A673 (cell line): ENCODE data around the gene CLSTN1. TPM values are rescaled to one million over a fixed set of nuclear protein-coding genes. Genes with fewer than 3 reads are reported as not detected.
"Not testable (repeated sequence)": the region's sequence is repeated elsewhere in the genome, so short reads cannot be mapped to it uniquely, and the experiment has no call there.

Source experiments
- BruUV-seq: library from RNA; stranded (reverse); fragments of 400-500 nt; replicated peaks from 2 replicates; lab custom pipeline; 2021; lab: Mats Ljungman, UMichigan
- CTCF ChIA-PET: fragments of 300-600 bp; sonication (Branson Sonifier 250); formaldehyde crosslinking; loops from one replicate; lab custom pipeline; 2022; ENCODE audit warnings: antibody characterized with exemption; lab: Charles Lee
- POLR2A ChIA-PET: fragments of 300-600 bp; sonication (Branson Sonifier 250); formaldehyde crosslinking; loops from one replicate; lab custom pipeline; 2022; ENCODE audit warnings: antibody characterized with exemption; ENCODE audit not compliant: low non-redundant PET; lab: Charles Lee
- DNase-seq: peaks from one replicate; pipeline ENCODE4 v3.0.0-alpha.2; 2015; ENCODE audit warnings: low spot score
- H3K27ac ChIP-seq: fragments of 200-600 bp; sonication (generic); 2 replicates; pipeline ENCODE4 v1.5.1; 2016; ENCODE audit warnings: mixed run types, low read depth, mild to moderate bottlenecking, mixed read lengths, antibody characterized with exemption, low read length; ENCODE audit not compliant: poor library complexity, severe bottlenecking
- H3K27me3 ChIP-seq: fragments of 200-600 bp; sonication (generic); replicated peaks from 2 replicates; pipeline ENCODE4 v1.6.1; 2017; ENCODE audit warnings: mixed run types, low read depth, mild to moderate bottlenecking, mixed read lengths, antibody characterized with exemption, low read length; ENCODE audit not compliant: insufficient read depth, poor library complexity
- H3K36me3 ChIP-seq: fragments of 200-600 bp; sonication (generic); 2 replicates; pipeline ENCODE4 v1.6.1; 2016; ENCODE audit warnings: mixed run types, mild to moderate bottlenecking, mixed read lengths, antibody characterized with exemption, low read length; ENCODE audit not compliant: insufficient read depth, poor library complexity, severe bottlenecking
- H3K4me1 ChIP-seq: fragments of 200-600 bp; sonication (generic); 2 replicates; pipeline ENCODE4 v1.6.1; 2017; ENCODE audit warnings: mixed run types, mild to moderate bottlenecking, mixed read lengths, antibody characterized with exemption, low read length; ENCODE audit not compliant: insufficient read depth, poor library complexity, severe bottlenecking
- H3K4me3 ChIP-seq: fragments of 200-600 bp; sonication (generic); 2 replicates; pipeline ENCODE4 v1.5.1; 2016; ENCODE audit warnings: low read depth, mixed run types, mild to moderate bottlenecking, mixed read lengths, low read length; ENCODE audit not compliant: poor library complexity, severe bottlenecking
- H3K9me3 ChIP-seq: fragments of 200-600 bp; sonication (generic); 2 replicates; pipeline ENCODE4 v1.6.1; 2016; ENCODE audit warnings: mixed run types, low read depth, mild to moderate bottlenecking, mixed read lengths, antibody characterized with exemption, low read length; ENCODE audit not compliant: poor library complexity, severe bottlenecking
- EZH2 ChIP-seq: fragments of 200-600 bp; sonication (generic); IDR thresholded peaks from 2 replicates; pipeline ENCODE4 v1.6.1; 2017; ENCODE audit warnings: borderline replicate concordance, low read depth, mild to moderate bottlenecking, mixed read lengths, antibody characterized with exemption, low read length; ENCODE audit not compliant: poor library complexity, severe bottlenecking
- intact Hi-C: fragments of 100-400 bp; cut with micrococcal nuclease; formaldehyde crosslinking; loops from one replicate; pipeline ENCODE4 v1.10.0; 2022; ENCODE audit not compliant: unreplicated experiment
- total RNA-seq: library from RNA; stranded (reverse); gene quantifications from 2 replicates; pipeline ENCODE4 v1.2.3, GENCODE V29; 2021
- TF ChIP-seq, protein P1 (sequence below): fragments of 300-800, 200-600 bp; sonication (generic); conservative IDR thresholded peaks from 2 replicates; pipeline ENCODE4 v1.5.1; 2017; ENCODE audit warnings: low read depth, mild to moderate bottlenecking, antibody characterized with exemption, low read length, moderate library complexity, mixed read lengths

The CLSTN1 gene
- total RNA-seq, 1 experiment from 2014 or later, result 77.4 TPM

DNA sequence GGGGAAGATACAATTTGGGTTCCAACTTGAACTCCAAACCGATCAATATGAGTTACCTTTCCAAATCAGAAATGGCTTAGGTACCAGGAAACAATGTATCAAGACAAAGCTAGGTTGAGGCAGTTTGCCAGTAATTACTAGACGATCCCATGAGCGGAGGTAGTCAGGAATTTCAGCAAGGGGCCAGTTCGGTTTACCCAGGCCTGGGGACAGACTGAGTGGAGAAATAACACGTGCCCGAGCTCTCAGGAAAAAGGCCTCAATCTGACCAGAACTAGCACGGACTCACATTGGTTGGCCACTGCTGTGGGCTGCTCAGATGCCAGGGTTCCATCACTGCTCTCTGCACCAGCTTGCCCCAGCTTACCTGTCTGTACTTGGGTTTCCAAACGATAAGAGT, 15.3 kb downstream of the CLSTN1 start:
- H3K27ac ChIP-seq, result no peak overlapping the region
- H3K4me1 ChIP-seq, result peaks cover 10% of the 10 kb centered on the region
- H3K9me3 ChIP-seq, result no peaks in the 10 kb centered on the region
- POLR2A ChIA-PET, result no interaction called here
- no TSS peak for BruUV-seq
- TF ChIP-seq, protein P1, sequence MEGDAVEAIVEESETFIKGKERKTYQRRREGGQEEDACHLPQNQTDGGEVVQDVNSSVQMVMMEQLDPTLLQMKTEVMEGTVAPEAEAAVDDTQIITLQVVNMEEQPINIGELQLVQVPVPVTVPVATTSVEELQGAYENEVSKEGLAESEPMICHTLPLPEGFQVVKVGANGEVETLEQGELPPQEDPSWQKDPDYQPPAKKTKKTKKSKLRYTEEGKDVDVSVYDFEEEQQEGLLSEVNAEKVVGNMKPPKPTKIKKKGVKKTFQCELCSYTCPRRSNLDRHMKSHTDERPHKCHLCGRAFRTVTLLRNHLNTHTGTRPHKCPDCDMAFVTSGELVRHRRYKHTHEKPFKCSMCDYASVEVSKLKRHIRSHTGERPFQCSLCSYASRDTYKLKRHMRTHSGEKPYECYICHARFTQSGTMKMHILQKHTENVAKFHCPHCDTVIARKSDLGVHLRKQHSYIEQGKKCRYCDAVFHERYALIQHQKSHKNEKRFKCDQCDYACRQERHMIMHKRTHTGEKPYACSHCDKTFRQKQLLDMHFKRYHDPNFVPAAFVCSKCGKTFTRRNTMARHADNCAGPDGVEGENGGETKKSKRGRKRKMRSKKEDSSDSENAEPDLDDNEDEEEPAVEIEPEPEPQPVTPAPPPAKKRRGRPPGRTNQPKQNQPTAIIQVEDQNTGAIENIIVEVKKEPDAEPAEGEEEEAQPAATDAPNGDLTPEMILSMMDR, result no peak
- TF ChIP-seq EZH2, result no peak
- no peak for DNase-seq
- CTCF ChIA-PET, result no interaction called here
- intact Hi-C loops, result no loop called here
- no peak overlapping the region for H3K4me3 ChIP-seq
- no peaks in the 10 kb centered on the region for H3K36me3 ChIP-seq
- no peaks in the 10 kb centered on the region for H3K27me3 ChIP-seq

DNA sequence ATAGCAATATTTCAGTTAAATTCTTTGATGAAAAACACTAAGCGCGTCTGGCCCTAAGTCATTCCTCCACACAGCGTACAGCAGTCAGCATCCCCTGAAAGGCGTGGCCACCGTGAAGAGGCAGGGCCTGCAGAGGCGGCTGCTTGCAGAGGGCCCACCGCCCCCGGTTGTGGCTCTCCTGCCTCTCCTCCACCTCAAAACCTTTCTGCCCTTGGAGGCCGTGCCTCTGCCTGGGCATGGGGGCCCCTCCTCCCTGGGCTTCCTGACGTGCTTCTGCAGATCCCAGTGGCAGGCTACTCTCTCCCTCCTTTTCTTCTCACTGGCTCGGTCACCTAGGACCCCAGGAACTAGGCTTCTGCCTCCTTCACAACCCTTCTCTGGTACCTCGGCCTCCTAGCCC, 16.2 kb downstream of the CLSTN1 start:
- TF ChIP-seq, protein P1, result no peak
- TF ChIP-seq EZH2, result no peak
- intact Hi-C loops, result no loop called here
- DNase-seq, result no peak
- ChIA-PET POLR2A (no interaction called here), CTCF (no interaction called here)
- Histone ChIP-seq H3K4me1 (peaks cover 14% of the 10 kb centered on the region), H3K27me3 (no peaks in the 10 kb centered on the region), H3K36me3 (no peaks in the 10 kb centered on the region), H3K27ac (no peak overlapping the region), H3K9me3 (no peaks in the 10 kb centered on the region), H3K4me3 (no peak overlapping the region)
- no TSS peak for BruUV-seq

DNA sequence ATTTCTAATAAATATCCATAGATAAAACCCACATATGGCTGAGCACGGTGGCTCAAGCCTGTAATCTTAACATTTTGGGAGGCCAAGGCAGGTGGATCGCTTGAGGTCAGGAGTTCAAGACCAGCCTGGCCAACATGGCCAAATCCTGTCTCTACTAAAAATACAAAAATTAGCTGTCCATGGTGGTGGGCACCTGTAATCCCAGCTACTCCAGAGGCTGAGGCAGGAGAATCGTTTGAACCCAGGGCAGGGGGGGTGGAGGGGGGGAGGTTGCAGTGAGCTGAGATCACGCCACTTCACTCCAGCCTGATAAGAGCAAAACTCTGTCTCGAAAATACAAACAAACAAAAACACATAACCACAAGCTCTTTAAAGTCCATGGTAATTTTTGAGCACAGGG, 17.8 kb downstream of the CLSTN1 start:
- peaks cover 17% of the 10 kb centered on the region for H3K4me1 ChIP-seq
- H3K4me3 ChIP-seq, intact Hi-C loops, POLR2A ChIA-PET, H3K27ac ChIP-seq, H3K27me3 ChIP-seq, BruUV-seq, H3K9me3 ChIP-seq, DNase-seq, H3K36me3 ChIP-seq, CTCF ChIA-PET: not testable (repeated sequence)

DNA sequence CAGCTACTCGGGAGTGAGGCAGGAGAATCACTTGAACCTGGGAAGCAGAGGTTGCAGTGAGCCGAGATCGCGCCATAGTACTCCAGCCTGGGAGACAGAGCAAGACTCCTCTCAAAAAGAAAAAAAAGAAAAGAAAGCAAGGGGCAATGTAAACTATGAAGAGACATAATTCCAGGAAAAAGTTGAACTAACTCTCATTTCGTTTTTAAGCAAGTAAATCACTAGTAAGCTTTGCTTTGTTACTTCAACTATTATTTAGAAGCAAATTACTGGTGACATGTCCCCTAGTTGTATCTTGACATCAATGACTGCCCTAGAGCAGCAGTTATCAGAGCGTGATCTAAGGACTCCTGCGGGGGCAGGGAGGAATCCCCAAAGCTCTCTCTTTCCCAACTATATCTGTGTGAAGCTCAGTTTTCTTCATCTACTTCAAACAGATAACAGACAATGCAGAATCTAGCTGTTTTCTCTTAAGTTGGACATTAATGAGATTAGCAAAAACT, 18.7 kb downstream of the CLSTN1 start:
- CTCF ChIA-PET, result no interaction called here
- TF ChIP-seq, protein P1, result no peak
- TF ChIP-seq EZH2, result no peak
- no peaks in the 10 kb centered on the region for H3K27me3 ChIP-seq
- peaks cover 17% of the 10 kb centered on the region for H3K4me1 ChIP-seq
- no peak overlapping the region for H3K4me3 ChIP-seq
- intact Hi-C loops, result no loop called here
- H3K36me3 ChIP-seq, result no peaks in the 10 kb centered on the region
- no peak for DNase-seq
- POLR2A ChIA-PET, result no interaction called here
- H3K27ac ChIP-seq, result no peak overlapping the region
- H3K9me3 ChIP-seq, result no peaks in the 10 kb centered on the region
- no TSS peak for BruUV-seq

DNA sequence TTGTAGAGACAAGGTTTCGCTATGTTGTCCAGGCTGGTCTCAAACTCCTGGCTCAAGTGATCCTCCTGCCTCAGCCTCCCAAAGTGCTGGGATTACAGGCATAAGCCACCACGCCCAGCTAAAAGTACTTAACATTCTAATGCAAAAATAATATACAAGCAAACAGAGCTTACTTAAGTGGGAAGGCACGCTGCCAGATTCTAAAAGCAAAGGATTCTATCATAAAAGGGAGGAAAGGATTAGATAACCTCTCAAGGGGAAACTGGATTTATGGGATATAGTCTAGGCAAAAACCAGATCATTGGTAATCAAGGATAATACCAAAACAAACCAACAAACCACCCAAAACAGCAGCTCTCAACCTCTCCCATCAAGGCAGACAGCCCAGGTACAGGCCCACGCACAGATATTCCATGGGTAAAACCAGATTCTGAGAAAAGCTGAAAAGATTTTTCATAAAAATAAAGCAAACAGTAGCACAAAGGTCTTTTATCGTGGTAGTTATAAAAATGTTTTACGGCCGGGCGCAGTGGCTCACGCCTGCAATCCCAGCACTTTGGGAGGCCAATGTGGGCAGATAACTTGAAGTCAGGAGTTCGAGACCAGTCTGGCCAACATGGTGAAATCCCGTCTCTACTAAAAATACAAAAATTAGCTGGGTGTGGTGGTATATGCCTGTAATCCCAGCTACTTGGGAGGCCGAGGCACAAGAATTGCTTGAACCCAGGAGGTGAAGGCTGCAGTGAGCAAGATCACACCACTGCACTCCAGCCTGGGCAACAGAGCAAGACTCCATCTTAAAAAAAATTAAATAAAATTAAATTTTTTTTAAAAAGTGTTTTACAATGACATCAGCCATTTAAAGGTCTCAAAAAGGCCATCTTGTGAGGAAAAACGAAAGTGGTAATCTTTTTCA, 20.5 kb downstream of the CLSTN1 start:
- peaks cover 22% of the 10 kb centered on the region for H3K4me1 ChIP-seq
- H3K4me3 ChIP-seq, BruUV-seq, H3K9me3 ChIP-seq, intact Hi-C loops, CTCF ChIA-PET, POLR2A ChIA-PET, H3K27me3 ChIP-seq, H3K36me3 ChIP-seq, H3K27ac ChIP-seq: not testable (repeated sequence)
- DNase-seq, result peak; percentile 81
